CD4-positive, alpha-beta T cell (primary cell): ENCODE data around the gene KCNS3. TPM values are rescaled to one million over a fixed set of nuclear protein-coding genes. Genes with fewer than 3 reads are reported as not detected.

Experiments used
- ATAC-seq: fragments of 200-7000 bp; cut with Tn5 transposase; one replicate; pipeline ENCODE4 v1.10.0; 2022; ENCODE audit warnings: mild to moderate bottlenecking; ENCODE audit not compliant: poor library complexity
- CTCF ChIA-PET: fragments of 350-600 bp; sonication (Branson Sonifier 250); formaldehyde crosslinking; loops from one replicate; lab custom pipeline; 2021; ENCODE audit warnings: antibody characterized with exemption, inconsistent platforms; lab: Charles Lee
- POLR2A ChIA-PET: fragments of 350-600 bp; sonication (Branson Sonifier 250); formaldehyde crosslinking; loops from one replicate; lab custom pipeline; 2021; ENCODE audit warnings: antibody characterized with exemption, inconsistent platforms; lab: Charles Lee
- DNase-seq, 14 experiments: peaks; one replicate each; pipeline ENCODE4 v3.0.0-alpha.2; 2013 to 2020; ENCODE audit warnings: mixed read lengths in 2 of 14
- H3K27ac ChIP-seq, 2 donors: one replicate each; pipeline versions ENCODE4 v1.5.1 to v1.7.0; 2013; ENCODE audit warnings: low read length in 2 of 2, low read depth in 1 of 2, mild to moderate bottlenecking in 1 of 2
- H3K27me3 ChIP-seq, 2 experiments: 1 replicate in 1 of 2; 2 replicates in 1 of 2; pipeline versions ENCODE4 v1.6.1 to v1.7.0; 2013; ENCODE audit warnings: low read length in 2 of 2, control low read depth in 1 of 2, mild to moderate bottlenecking in 1 of 2, moderate library complexity in 1 of 2; ENCODE audit not compliant: insufficient read depth in 2 of 2, control insufficient read depth in 1 of 2
- H3K36me3 ChIP-seq: one replicate; pipeline ENCODE4 v1.6.1; 2013; ENCODE audit warnings: low read length, control low read depth; ENCODE audit not compliant: insufficient read depth
- H3K4me1 ChIP-seq: one replicate; pipeline ENCODE4 v1.6.1; 2013; ENCODE audit warnings: low read length, control low read depth; ENCODE audit not compliant: insufficient read depth
- H3K4me3 ChIP-seq: one replicate; pipeline ENCODE4 v1.5.1; 2013; ENCODE audit warnings: mild to moderate bottlenecking, low read length, moderate library complexity
- H3K9me3 ChIP-seq, 2 experiments: 1 replicate in 1 of 2; 2 replicates in 1 of 2; pipeline versions ENCODE4 v1.6.1 to v1.7.0; 2013; ENCODE audit warnings: low read length in 2 of 2, mild to moderate bottlenecking in 2 of 2, control low read depth in 1 of 2, moderate library complexity in 1 of 2; ENCODE audit not compliant: control insufficient read depth in 1 of 2, insufficient read depth in 1 of 2
- H3K27ac Mint-ChIP-seq: one replicate; pipeline ENCODE4 v1.8.0; 2020; ENCODE audit warnings: mixed read lengths
- H3K27me3 Mint-ChIP-seq: one replicate; pipeline ENCODE4 v1.8.0; 2021; ENCODE audit warnings: mixed read lengths
- H3K36me3 Mint-ChIP-seq: one replicate; pipeline ENCODE4 v1.8.0; 2021; ENCODE audit warnings: low read depth, mixed read lengths
- H3K4me1 Mint-ChIP-seq: one replicate; pipeline ENCODE4 v1.8.0; 2021; ENCODE audit warnings: low read depth, mixed read lengths
- H3K4me3 Mint-ChIP-seq: one replicate; pipeline ENCODE4 v1.8.0; 2020; ENCODE audit warnings: mild to moderate bottlenecking, mixed read lengths
- H3K9me3 Mint-ChIP-seq: one replicate; pipeline ENCODE4 v1.8.0; 2020; ENCODE audit warnings: mixed read lengths
- CTCF ChIP-seq: fragments of 200-600 bp; IDR thresholded peaks from one replicate; pipeline ENCODE4 v1.8.0; 2022; ENCODE audit warnings: antibody characterized with exemption, mild to moderate bottlenecking
- intact Hi-C, 2 experiments: fragments of 100-400 bp; cut with DNase I in 1 of 2; cut with micrococcal nuclease in 1 of 2; formaldehyde crosslinking; loops; one replicate each; pipeline versions ENCODE4 v1.15.1 to v1.9.0; 2023 to 2025; cut with DNase I, micrococcal nuclease
- total RNA-seq, 174 experiments: library from RNA in 2 of 174; stranded (reverse) in 2 of 174; gene quantifications; one replicate each; pipeline ENCODE4 v1.2.3 and lab custom pipeline; 2021 to 2026

The KCNS3 gene
- total RNA-seq, 2 experiments from 2014 or later = not detected

- no peaks in the 10 kb centered on the region for H3K36me3 Mint-ChIP-seq
- Histone ChIP-seq H3K4me1 (no peaks in the 10 kb centered on the region), H3K4me3 (no peak overlapping the region), H3K9me3 (no peaks in the 10 kb centered on the region), H3K27me3 (peaks cover 0 to 11% of the 10 kb centered on the region in 2 experiments), H3K27ac (no peak overlapping the region), H3K36me3 (no peaks in the 10 kb centered on the region)
- ATAC-seq = no peak
- H3K4me3 Mint-ChIP-seq = no peak overlapping the region
- DNase-seq = no peak
- peaks cover 4% of the 10 kb centered on the region for H3K9me3 Mint-ChIP-seq
- H3K27me3 Mint-ChIP-seq = peaks cover 37% of the 10 kb centered on the region
- no peak for TF ChIP-seq CTCF
- ChIA-PET CTCF (no interaction called here), POLR2A (no interaction called here)
- H3K4me1 Mint-ChIP-seq = no peaks in the 10 kb centered on the region
- no peak overlapping the region for H3K27ac Mint-ChIP-seq
- intact Hi-C loops = no loop called here
Observed at GRCh38 chr2:17899871-17900270, 21.4 kb downstream of the KCNS3 start.

GRCh38 chr2:17901246-17901645 lies 22.8 kb downstream of the KCNS3 start:
- Mint-ChIP-seq H3K27ac (no peak overlapping the region), H3K36me3 (no peaks in the 10 kb centered on the region), H3K4me1 (no peaks in the 10 kb centered on the region), H3K9me3 (peaks cover 4% of the 10 kb centered on the region), H3K4me3 (no peak overlapping the region), H3K27me3 (peaks cover 30% of the 10 kb centered on the region)
- CTCF ChIA-PET = no interaction called here
- ATAC-seq (no peak), DNase-seq (no peak)
- H3K36me3 ChIP-seq = no peaks in the 10 kb centered on the region
- H3K9me3 ChIP-seq = no peaks in the 10 kb centered on the region
- intact Hi-C loops = no loop called here
- no peaks in the 10 kb centered on the region for H3K4me1 ChIP-seq
- POLR2A ChIA-PET = no interaction called here
- no peak overlapping the region for H3K4me3 ChIP-seq
- no peak overlapping the region for H3K27ac ChIP-seq
- peaks cover 0 to 4% of the 10 kb centered on the region in 2 experiments for H3K27me3 ChIP-seq
- no peak for TF ChIP-seq CTCF

GRCh38 chr2:17910980-17911379 lies 32.5 kb downstream of the KCNS3 start:
- no peak for DNase-seq
- no peak overlapping the region for H3K27ac Mint-ChIP-seq
- ATAC-seq = no peak
- Histone ChIP-seq H3K4me1 (no peaks in the 10 kb centered on the region), H3K36me3 (no peaks in the 10 kb centered on the region), H3K27ac (no peak overlapping the region), H3K9me3 (no peaks in the 10 kb centered on the region), H3K4me3 (no peak overlapping the region), H3K27me3 (peaks cover 4% of the 10 kb centered on the region in 2 experiments)
- no peak overlapping the region for H3K4me3 Mint-ChIP-seq
- no peaks in the 10 kb centered on the region for H3K36me3 Mint-ChIP-seq
- ChIA-PET CTCF (interaction anchor here (0.6 kb wide), 1 partner anchor 17 kb away, joined by 3 read pairs; no protein-coding TSS in a partner anchor), POLR2A (no interaction called here)
- H3K4me1 Mint-ChIP-seq = no peaks in the 10 kb centered on the region
- H3K27me3 Mint-ChIP-seq = peaks cover 13% of the 10 kb centered on the region
- intact Hi-C loops = no loop called here
- H3K9me3 Mint-ChIP-seq = peaks cover 2% of the 10 kb centered on the region
- no peak for TF ChIP-seq CTCF
